Type B pancreatic cell (in vitro differentiated cells): ENCODE measurements around the gene ASXL1. TPM values are rescaled to one million over a fixed set of nuclear protein-coding genes. Genes with fewer than 3 reads are reported as not detected.

Experiments
- DNase-seq: peaks from one replicate; pipeline ENCODE4 v3.0.0; 2021; ENCODE audit warnings: mixed read lengths; ENCODE audit not compliant: unreplicated experiment; ENCODE audit errors: extremely low spot score
- H3K27ac Mint-ChIP-seq: 2 replicates; pipeline ENCODE4 v1.8.0; 2021; ENCODE audit warnings: mild to moderate bottlenecking, mixed read lengths
- H3K27me3 Mint-ChIP-seq: 2 replicates; pipeline ENCODE4 v1.8.0; 2021; ENCODE audit warnings: mixed read lengths
- H3K36me3 Mint-ChIP-seq: 2 replicates; pipeline ENCODE4 v1.8.0; 2021; ENCODE audit warnings: mixed read lengths
- H3K4me1 Mint-ChIP-seq: one replicate; pipeline ENCODE4 v1.8.0; 2021; ENCODE audit warnings: mixed read lengths; ENCODE audit not compliant: unreplicated experiment
- H3K4me3 Mint-ChIP-seq: 2 replicates; pipeline ENCODE4 v1.8.0; 2021; ENCODE audit warnings: mild to moderate bottlenecking, mixed read lengths
- H3K9me3 Mint-ChIP-seq: 2 replicates; pipeline ENCODE4 v1.8.0; 2021; ENCODE audit warnings: mixed read lengths
- CTCF ChIP-seq: fragments of 200-600 bp; sonication (generic); conservative IDR thresholded peaks from 2 replicates; pipeline ENCODE4 v1.5.0; 2021; ENCODE audit warnings: antibody characterized with exemption, mild to moderate bottlenecking
- long read RNA-seq: library from polyadenylated mRNA; unstranded; transcript quantifications from one replicate; pipeline ENCODE4 v2.0.0, GENCODE V29; 2020
- total RNA-seq: library from RNA; stranded (reverse); gene quantifications from 2 replicates; pipeline ENCODE4 v1.2.1, GENCODE V29; 2021; ENCODE audit warnings: low replicate concordance

The ASXL1 gene
- total RNA-seq: 94.4 and 157 TPM in 2 replicates
- long read RNA-seq, partial matches to known transcripts: 0 of 38 reads
- long read RNA-seq, other reads (novel, unspliced or antisense): 38 of 38 reads

- peak; percentile 21 for TF ChIP-seq CTCF
- DNase-seq: peak; percentile 100
- Mint-ChIP-seq H3K4me1 (peaks cover 45% of the 10 kb centered on the region), H3K4me3 (peak within 1 kb of the TSS; percentile 99), H3K27ac (peak within 1 kb of the TSS; percentile 99), H3K9me3 (no peaks in the 10 kb centered on the region), H3K36me3 (peaks cover 4% of the 10 kb centered on the region), H3K27me3 (no peaks in the 10 kb centered on the region)
Observed at GRCh38 chr20:32357869-32358631, at the start of gene ASXL1. TSS of gene ASXL1 (plus strand) at chr20:32358331. CDS start at chr20:32358776, 445 bp downstream.

GRCh38 chr20:32312718-32313424 is 45.3 kb upstream of the ASXL1 start:
- H3K4me1 Mint-ChIP-seq: peaks cover 4% of the 10 kb centered on the region
- DNase-seq: no peak
- H3K36me3 Mint-ChIP-seq: peaks cover 48% of the 10 kb centered on the region
- H3K27ac Mint-ChIP-seq: no peak overlapping the region
- H3K9me3 Mint-ChIP-seq: no peaks in the 10 kb centered on the region
- no peaks in the 10 kb centered on the region for H3K27me3 Mint-ChIP-seq
- no peak overlapping the region for H3K4me3 Mint-ChIP-seq
- no peak for TF ChIP-seq CTCF

GRCh38 chr20:32314768-32315167 is 43.4 kb upstream of the ASXL1 start:
- H3K27ac Mint-ChIP-seq: no peak overlapping the region
- H3K4me3 Mint-ChIP-seq: no peak overlapping the region
- no peak for TF ChIP-seq CTCF
- H3K9me3 Mint-ChIP-seq: no peaks in the 10 kb centered on the region
- peaks cover 4% of the 10 kb centered on the region for H3K4me1 Mint-ChIP-seq
- no peaks in the 10 kb centered on the region for H3K27me3 Mint-ChIP-seq
- peaks cover 49% of the 10 kb centered on the region for H3K36me3 Mint-ChIP-seq
- no peak for DNase-seq

GRCh38 chr20:32315399-32315798 is 42.7 kb upstream of the ASXL1 start:
- Mint-ChIP-seq H3K27me3 (no peaks in the 10 kb centered on the region), H3K9me3 (no peaks in the 10 kb centered on the region), H3K27ac (no peak overlapping the region), H3K4me3 (no peak overlapping the region), H3K4me1 (peaks cover 4% of the 10 kb centered on the region), H3K36me3 (peaks cover 45% of the 10 kb centered on the region)
- no peak for TF ChIP-seq CTCF
- DNase-seq: no peak

- peaks cover 45% of the 10 kb centered on the region for H3K36me3 Mint-ChIP-seq
- H3K4me3 Mint-ChIP-seq: no peak overlapping the region
- no peaks in the 10 kb centered on the region for H3K9me3 Mint-ChIP-seq
- no peaks in the 10 kb centered on the region for H3K27me3 Mint-ChIP-seq
- H3K4me1 Mint-ChIP-seq: peaks cover 4% of the 10 kb centered on the region
- no peak for TF ChIP-seq CTCF
- DNase-seq: no peak
- H3K27ac Mint-ChIP-seq: peak overlapping the region; percentile 7
Observed at GRCh38 chr20:32315891-32316290, 42.2 kb upstream of the ASXL1 start.
